NCI-H1417 treated with DMSO at 0.1 percent for 48 hours (cell line): ENCODE data around the gene SLC30A1.

Experiments
- DNase-seq: peaks from one replicate; lab custom pipeline; 2025; lab: John Stamatoyannopoulos, UW

SLC30A1 gene

GRCh38 chr1:211607754-211608473 lies 29.0 kb upstream of the SLC30A1 start:
- no peak for DNase-seq

GRCh38 chr1:211606914-211607753 lies 28.2 kb upstream of the SLC30A1 start:
- DNase-seq, result no peak

- DNase-seq, result no peak
These were observed 27.5 kb upstream of the SLC30A1 start for GRCh38 chr1:211606332-211606913.

GRCh38 chr1:211605603-211606331 lies 26.8 kb upstream of the SLC30A1 start:
- no peak for DNase-seq

- DNase-seq, result no peak
These were observed 26.1 kb upstream of the SLC30A1 start for GRCh38 chr1:211605034-211605433.

GRCh38 chr1:211604548-211604947 lies 25.6 kb upstream of the SLC30A1 start:
- DNase-seq, result no peak

GRCh38 chr1:211603713-211604112 lies 24.8 kb upstream of the SLC30A1 start:
- DNase-seq, result no peak

- DNase-seq, result no peak
These were observed 24.3 kb upstream of the SLC30A1 start for GRCh38 chr1:211603191-211603701.

GRCh38 chr1:211601982-211602670 lies 23.2 kb upstream of the SLC30A1 start:
- no peak for DNase-seq

- no peak for DNase-seq
These were observed 22.2 kb upstream of the SLC30A1 start for GRCh38 chr1:211601159-211601558.

GRCh38 chr1:211599250-211599649 lies 20.3 kb upstream of the SLC30A1 start:
- DNase-seq, result no peak

- DNase-seq, result no peak
These were observed 19.6 kb upstream of the SLC30A1 start for GRCh38 chr1:211598514-211598913.

- no peak for DNase-seq
These were observed 17.6 kb upstream of the SLC30A1 start for GRCh38 chr1:211596418-211597181.

- DNase-seq, result no peak
These were observed 16.5 kb upstream of the SLC30A1 start for GRCh38 chr1:211595419-211595818.

- DNase-seq, result no peak
These were observed 13.1 kb upstream of the SLC30A1 start for GRCh38 chr1:211591980-211592493.

GRCh38 chr1:211589782-211590721 lies 11.1 kb upstream of the SLC30A1 start:
- DNase-seq, result no peak

- DNase-seq, result no peak
These were observed 9.8 kb upstream of the SLC30A1 start for GRCh38 chr1:211588711-211589110.

- DNase-seq, result no peak
These were observed 8.2 kb upstream of the SLC30A1 start for GRCh38 chr1:211587123-211587522.

- no peak for DNase-seq
These were observed 7.6 kb upstream of the SLC30A1 start for GRCh38 chr1:211586538-211586937.
